Stimulated activated naive CD8-positive, alpha-beta T cell treated with anti-CD3 and anti-CD28 coated beads, Interleukin-15, amount 100 ng/mL, for 72 hours (primary cell): ENCODE data around the gene ZNF628.

Experiments
- ATAC-seq: fragments of 150-1000 bp; cut with Tn5 transposase; 2 replicates; pipeline ENCODE4 v1.10.0; 2021; ENCODE audit warnings: mild to moderate bottlenecking, moderate library complexity
- DNase-seq, 2 donors: peaks; one replicate each; pipeline ENCODE4 v3.0.0; 2021 to 2022
- H3K27ac Mint-ChIP-seq, 2 donors: one replicate each; pipeline ENCODE4 v1.8.0; 2022; ENCODE audit warnings: mild to moderate bottlenecking in 2 of 2, mixed read lengths in 2 of 2, moderate library complexity in 2 of 2
- H3K27me3 Mint-ChIP-seq: one replicate; pipeline ENCODE4 v1.8.0; 2022; ENCODE audit warnings: mixed read lengths
- H3K4me1 Mint-ChIP-seq: one replicate; pipeline ENCODE4 v1.8.0; 2022; ENCODE audit warnings: mild to moderate bottlenecking, mixed read lengths
- H3K4me3 Mint-ChIP-seq, 2 donors: one replicate each; pipeline ENCODE4 v1.8.0; 2022; ENCODE audit warnings: mild to moderate bottlenecking in 2 of 2, mixed read lengths in 2 of 2, moderate library complexity in 1 of 2
- H3K9me3 Mint-ChIP-seq, 2 donors: one replicate each; pipeline ENCODE4 v1.8.0; 2022; ENCODE audit warnings: mixed read lengths in 2 of 2

ZNF628 gene

DNA sequence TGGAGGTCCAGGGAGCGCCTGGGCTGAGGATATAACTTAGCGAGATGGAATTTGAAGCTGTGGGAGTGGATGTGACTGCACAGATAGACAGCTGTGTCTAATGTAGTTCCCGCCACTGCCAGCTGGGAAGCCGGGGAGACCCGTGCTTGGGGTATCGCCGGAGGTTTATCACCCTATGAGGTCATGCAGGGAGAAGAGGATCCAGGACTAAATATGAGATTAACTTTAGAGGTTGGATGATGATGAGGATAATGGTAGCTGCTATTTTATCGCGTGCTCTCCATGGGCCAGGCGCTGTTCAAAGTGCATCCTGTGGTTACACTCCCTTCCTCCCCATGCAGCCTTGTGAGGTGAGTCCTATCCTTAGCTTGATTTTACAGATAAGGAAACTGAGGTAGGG lies 31.7 kb downstream of the ZNF628 start:
- Mint-ChIP-seq H3K9me3 (peaks cover 6% of the 10 kb centered on the region in 2 donors), H3K4me1 (peaks cover 11% of the 10 kb centered on the region)

DNA sequence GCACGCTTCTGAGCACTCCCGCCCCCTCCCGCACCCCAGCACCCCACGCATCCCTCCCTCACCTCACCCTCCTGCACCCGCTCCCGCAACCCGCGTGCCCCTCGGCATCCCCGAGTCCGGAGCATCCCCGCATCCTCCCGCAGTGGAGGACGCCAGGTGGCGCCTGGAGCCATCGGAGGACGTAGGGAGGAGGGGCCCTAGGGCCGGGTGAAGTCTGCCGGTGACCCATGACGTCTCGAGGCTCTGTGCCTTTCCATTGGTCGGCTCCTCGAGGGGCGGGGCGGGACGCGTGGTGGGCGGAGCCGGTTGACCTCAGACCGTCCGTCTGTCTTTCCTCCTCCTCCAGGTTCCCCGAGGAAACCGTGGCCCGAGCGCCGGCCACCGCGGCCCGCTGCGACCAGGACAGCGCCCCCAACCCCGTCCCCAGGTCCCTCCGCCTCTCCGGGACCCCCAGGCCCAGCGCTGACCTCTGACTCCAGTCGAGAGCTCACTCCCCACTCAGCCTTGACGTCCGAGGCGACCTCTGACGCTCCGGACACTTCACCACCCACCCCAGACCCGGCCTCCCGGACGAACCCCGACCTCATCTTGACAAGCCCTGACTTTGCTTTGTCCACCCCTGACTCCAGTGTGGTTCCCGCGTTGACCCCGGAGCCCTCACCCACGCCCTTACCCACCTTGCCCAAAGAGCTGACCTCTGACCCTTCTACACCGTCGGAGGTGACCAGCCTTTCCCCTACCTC lies 40.6 kb downstream of the ZNF628 start:
- no peaks in the 10 kb centered on the region for H3K9me3 Mint-ChIP-seq
- peak; percentile 89 to 92 for DNase-seq

More for the DNA sequence above, 31.7 kb downstream of the ZNF628 start:
- H3K27ac Mint-ChIP-seq = no peak overlapping the region
- no peak overlapping the region for H3K4me3 Mint-ChIP-seq
- H3K27me3 Mint-ChIP-seq = peaks cover 9% of the 10 kb centered on the region
- ATAC-seq (no peak), DNase-seq (no peak)

DNA sequence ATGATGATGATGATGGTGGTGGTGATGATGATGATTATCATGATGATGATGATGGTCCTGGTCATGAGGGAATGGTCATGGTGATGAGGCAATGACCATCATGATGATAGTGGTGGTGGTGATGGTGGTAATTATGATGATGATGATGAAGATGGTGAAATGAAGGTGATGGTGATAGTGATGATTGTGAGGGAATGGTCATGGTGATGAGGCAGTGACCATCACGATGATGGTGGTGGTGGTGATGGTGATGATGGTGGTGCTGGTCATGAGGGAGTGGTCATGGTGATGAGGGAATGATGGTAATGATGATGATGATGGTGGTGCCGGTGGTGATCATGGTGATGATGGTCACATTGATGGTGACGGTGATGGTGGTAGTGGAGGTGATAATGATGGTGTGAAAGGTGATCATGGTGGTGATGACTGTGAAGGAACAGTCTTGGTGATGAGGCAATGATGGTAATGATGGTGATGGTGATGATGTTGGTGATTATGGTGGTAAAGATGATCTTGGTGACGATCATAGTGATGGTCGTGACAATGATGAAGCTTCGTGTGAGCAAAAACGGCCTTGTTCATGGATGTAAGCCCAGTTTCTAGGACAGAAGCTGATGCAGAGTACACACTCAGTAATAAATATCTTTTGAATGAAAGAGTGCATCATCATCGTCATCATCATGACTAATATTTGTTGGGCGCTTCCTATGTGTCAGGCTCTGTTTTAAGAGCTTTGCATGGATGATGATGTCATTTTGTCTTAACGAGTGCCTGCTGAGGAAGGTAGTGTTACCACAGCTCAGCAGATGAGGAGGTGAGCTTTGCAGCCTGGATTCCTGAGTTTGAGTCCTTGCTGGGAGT lies 43.3 kb downstream of the ZNF628 start:
- no peak for DNase-seq
- no peak for ATAC-seq
- H3K9me3 Mint-ChIP-seq = no peaks in the 10 kb centered on the region
- peaks cover 6% of the 10 kb centered on the region for H3K4me1 Mint-ChIP-seq
- no peak overlapping the region for H3K4me3 Mint-ChIP-seq
- H3K27me3 Mint-ChIP-seq = no peaks in the 10 kb centered on the region
- H3K27ac Mint-ChIP-seq = no peak overlapping the region

More for the DNA sequence above, 40.6 kb downstream of the ZNF628 start:
- Mint-ChIP-seq H3K27ac (peak overlapping the region in 1 of 2 donors; percentile 80), H3K4me3 (peak overlapping the region; percentile 84 to 86), H3K4me1 (peaks cover 6% of the 10 kb centered on the region), H3K27me3 (no peaks in the 10 kb centered on the region)
- ATAC-seq = peak; percentile 99

DNA sequence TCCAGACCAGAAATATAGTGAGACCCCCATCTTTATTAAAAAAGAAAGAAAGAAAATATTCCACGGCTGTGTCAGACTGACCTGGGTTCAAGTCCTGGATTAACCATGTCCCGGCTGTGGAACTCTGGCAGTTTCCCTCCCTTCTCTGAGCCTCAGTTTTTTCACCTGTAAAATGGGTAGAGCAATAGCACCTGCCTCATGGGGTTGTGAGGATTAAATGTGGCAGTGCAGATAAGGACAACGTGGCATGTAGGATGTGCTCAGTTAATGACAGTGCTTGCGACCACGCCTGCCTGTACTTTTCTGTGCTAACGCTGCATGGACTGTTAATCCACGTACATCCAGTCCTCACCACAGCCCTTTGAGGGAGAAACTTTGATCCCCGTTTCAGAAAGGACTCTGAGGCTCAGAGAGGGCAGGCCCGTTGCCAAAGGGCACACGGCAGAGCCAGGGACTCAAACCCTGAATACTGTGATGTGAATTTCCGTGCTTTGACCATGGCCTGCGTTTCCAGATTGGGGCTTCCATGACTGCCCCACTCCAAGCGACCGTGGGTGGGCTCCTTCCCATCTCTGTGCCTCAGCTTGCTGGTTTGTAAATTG lies 44.4 kb downstream of the ZNF628 start:
- Mint-ChIP-seq H3K9me3 (no peaks in the 10 kb centered on the region), H3K27ac (no peak overlapping the region), H3K4me1 (peaks cover 6% of the 10 kb centered on the region), H3K4me3 (no peak overlapping the region), H3K27me3 (no peaks in the 10 kb centered on the region)
- ATAC-seq (no peak), DNase-seq (no peak)

GRCh38 chr19:55525289-55526101 lies 49.1 kb downstream of the ZNF628 start:
- ATAC-seq (no peak), DNase-seq (no peak)
- Mint-ChIP-seq H3K27ac (no peak overlapping the region), H3K4me1 (no peaks in the 10 kb centered on the region), H3K4me3 (no peak overlapping the region), H3K9me3 (no peaks in the 10 kb centered on the region), H3K27me3 (no peaks in the 10 kb centered on the region)

DNA sequence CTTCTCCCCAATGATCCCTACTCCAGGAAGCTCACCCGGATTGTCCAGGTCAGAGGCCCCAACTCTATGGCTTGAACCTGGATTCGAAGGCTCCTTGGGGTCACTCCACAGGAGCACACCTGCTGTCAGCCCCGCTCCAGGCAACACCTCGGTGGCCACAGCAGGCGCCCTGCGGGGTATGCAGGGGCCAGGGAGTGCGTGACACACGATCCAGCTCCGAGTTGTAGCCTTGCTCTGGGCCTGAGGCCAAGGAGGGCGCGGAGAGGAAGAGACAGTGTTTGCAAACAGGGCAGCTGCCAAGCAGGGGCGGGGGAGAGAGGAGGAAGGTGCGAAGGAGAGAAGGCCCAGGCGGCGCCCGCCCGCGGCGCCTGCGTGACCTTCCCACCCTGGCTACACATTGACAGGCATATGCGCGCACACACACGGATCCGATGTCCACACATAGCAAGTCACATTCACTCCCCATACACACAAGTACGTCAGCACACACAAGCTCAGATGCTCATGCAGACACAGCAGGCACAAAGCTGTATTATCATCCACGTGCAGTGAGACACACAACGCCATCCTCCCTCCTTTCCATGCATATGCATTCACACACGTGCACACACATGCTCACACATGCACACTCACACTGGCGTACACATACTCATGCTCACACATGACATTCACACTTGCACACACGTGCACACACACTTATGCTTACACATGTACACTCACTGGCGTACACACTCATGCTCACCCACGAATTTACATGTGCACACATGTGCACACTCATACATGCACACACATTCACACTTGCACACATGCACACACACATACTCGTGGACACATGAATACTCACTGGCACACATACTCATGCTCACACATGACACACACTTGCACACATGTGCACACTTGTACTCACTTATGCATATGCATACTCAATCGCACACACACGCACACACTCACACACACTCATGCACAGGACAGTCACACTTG lies 50.1 kb downstream of the ZNF628 start:
- no peak overlapping the region for H3K27ac Mint-ChIP-seq
- H3K4me3 Mint-ChIP-seq = no peak overlapping the region
- DNase-seq (no peak), ATAC-seq (peak; percentile 33)
- no peaks in the 10 kb centered on the region for H3K27me3 Mint-ChIP-seq
- H3K9me3 Mint-ChIP-seq = no peaks in the 10 kb centered on the region
- H3K4me1 Mint-ChIP-seq = no peaks in the 10 kb centered on the region

DNA sequence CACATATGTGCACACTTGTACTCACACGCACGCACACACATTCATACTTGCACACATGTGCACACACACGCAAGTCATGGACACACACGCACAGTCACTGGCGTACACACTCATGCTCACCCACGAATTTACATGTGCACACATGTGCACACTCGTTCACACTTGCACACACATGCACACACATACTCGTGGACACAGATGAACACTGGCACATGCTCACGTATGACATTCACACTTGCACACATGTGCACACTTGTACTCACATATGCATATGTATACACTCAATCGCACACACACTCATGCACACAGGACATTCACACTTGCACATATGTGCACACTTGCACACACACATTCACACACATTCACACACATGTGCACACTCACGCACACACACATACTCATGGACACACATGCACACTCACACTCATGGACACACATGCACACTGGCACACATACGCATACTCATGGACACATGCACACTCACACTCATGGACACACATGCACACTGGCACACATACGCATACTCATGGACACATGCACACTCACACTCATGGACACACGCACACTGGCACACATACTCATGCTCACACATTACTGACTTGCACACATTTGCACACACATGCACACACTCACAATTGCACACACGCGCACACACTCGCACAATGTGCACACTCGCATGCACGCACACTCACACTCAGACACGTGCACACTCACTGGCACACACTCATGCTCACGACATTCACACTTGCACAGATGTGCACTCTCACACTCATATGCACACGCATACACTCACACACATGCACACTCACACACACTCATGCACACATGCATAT lies 51.0 kb downstream of the ZNF628 start:
- DNase-seq (no peak), ATAC-seq (no peak)
- Mint-ChIP-seq H3K27ac (no peak overlapping the region), H3K4me1 (no peaks in the 10 kb centered on the region), H3K27me3 (no peaks in the 10 kb centered on the region), H3K9me3 (no peaks in the 10 kb centered on the region), H3K4me3 (no peak overlapping the region)

DNA sequence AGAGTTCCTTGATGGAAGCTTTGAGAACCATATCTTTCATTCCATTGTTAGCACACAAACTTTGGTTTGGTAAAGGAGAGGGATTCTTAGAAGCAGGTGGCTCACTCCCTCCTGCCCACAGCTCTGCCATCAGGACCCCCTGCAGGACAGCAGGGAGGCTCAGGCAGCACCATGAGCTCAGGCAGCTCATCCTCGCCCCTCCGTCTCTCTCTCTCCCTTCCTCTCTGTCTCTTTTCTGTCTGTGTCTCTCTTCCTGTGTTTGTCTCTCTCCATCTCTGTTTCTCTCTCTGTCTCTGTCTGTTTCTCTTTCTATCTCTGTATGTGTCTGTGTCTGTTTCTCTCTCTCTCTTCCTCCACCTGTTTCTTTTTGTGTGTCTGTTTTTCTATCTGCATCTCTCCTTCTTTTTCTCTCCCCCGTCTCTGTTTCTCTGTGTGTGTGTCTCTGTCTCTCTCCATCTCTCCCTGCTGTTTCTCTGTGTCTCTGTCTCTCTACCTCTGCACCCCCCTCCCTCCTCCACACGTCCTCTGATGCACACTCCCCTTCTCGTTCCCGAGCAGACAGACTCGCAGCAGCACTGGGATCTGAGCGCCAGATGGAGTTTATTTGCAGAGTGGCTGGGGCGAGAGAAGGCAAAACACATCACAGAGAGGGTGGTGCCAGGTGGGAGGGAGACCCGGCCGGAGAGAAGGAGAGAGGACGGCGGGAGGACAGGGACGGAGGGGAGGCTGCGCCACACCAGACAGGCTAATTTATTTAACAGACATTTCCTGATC lies 51.8 kb downstream of the ZNF628 start:
- ATAC-seq (no peak), DNase-seq (no peak)
- H3K4me3 Mint-ChIP-seq = no peak overlapping the region
- no peak overlapping the region for H3K27ac Mint-ChIP-seq
- no peaks in the 10 kb centered on the region for H3K27me3 Mint-ChIP-seq
- no peaks in the 10 kb centered on the region for H3K9me3 Mint-ChIP-seq
- H3K4me1 Mint-ChIP-seq = no peaks in the 10 kb centered on the region

DNA sequence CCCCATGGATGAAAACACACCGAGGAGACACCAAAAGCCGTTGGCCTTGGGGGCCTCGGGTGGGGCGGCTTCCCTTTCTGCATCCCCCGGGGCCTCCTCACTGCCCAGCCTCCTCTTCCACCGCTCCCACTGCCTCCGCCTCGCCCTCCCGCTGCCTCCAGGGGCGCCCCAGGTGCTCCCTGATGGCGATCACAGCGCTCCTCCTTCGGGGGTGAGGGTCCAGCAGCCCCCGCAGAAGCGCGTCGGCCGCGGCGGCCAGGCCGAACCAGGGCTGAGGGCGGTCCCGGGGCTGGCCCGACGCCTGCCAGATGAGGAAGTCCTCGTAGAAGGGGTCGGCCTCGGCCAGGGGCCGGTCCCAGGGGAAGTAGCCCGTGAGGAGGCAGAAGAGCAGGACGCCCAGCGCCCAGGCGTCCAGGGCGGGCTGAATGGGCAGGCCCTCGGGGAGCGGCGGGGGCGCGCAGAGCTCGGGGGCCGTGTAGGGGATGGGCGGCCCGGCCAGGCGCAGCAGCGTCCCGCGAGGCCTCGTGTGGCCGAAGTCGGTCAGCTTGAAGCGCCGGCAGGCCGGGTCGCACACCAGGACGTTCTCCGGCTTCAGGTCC lies 53.3 kb downstream of the ZNF628 start:
- Mint-ChIP-seq H3K27ac (no peak overlapping the region), H3K4me3 (no peak overlapping the region), H3K27me3 (no peaks in the 10 kb centered on the region), H3K9me3 (no peaks in the 10 kb centered on the region), H3K4me1 (no peaks in the 10 kb centered on the region)
- peak; percentile 52 for ATAC-seq
- DNase-seq = no peak

- DNase-seq (no peak), ATAC-seq (no peak)
- Mint-ChIP-seq H3K27ac (no peak overlapping the region), H3K27me3 (no peaks in the 10 kb centered on the region), H3K4me3 (no peak overlapping the region), H3K4me1 (no peaks in the 10 kb centered on the region), H3K9me3 (no peaks in the 10 kb centered on the region)
These were observed 54.6 kb downstream of the ZNF628 start for GRCh38 chr19:55530996-55531395.
